ENCODE measurements around the gene WWC1.

Gene WWC1

DNA sequence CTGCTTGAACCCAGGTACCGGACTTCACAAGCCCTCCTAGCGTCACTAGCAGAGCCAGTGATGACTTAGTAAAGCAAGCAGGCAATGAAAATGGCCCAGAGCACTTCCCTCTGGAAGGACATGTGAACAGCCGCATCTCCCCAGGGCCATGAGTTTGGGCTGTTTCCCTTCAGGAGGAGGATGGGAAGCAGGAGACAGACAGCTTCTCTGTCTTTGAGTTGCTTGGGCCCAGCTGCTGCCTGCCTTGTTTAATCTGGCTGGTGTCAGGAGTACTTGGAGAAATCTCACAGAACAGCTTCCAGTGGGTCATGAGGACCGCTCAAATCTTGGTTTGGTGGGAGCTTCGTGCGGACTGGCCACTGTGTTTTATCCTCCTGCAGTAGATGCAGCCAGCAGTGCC is 25.4 kb upstream of the WWC1 start:
- H3K27me3 ChIP-seq (ENCODE audit: control insufficient read depth, insufficient read depth, low read length, poor library complexity, severe bottlenecking), result no peaks in the 10 kb centered on the region
- 94% methylated on average over 6 of the region's 6 CpGs for WGBS, 2 experiments
- no peaks in the 10 kb centered on the region for H3K9me3 ChIP-seq (ENCODE audit: control insufficient read depth, low read length)
- no peak overlapping the region for H3K4me3 ChIP-seq (ENCODE audit: insufficient read depth, low read depth, low read length)
- peaks cover 14% of the 10 kb centered on the region for H3K4me1 ChIP-seq (ENCODE audit: control insufficient read depth, insufficient read depth, low read length)
- H3K27ac ChIP-seq (ENCODE audit: insufficient read depth, low read depth, low read length, poor library complexity, severe bottlenecking), result no peak overlapping the region
- peaks cover 8% of the 10 kb centered on the region for H3K36me3 ChIP-seq (ENCODE audit: control insufficient read depth, insufficient read depth, low read length)

GRCh38 chr5:168268949-168269936 is 22.2 kb upstream of the WWC1 start:
- Histone ChIP-seq H3K27ac (ENCODE audit: insufficient read depth, low read depth, low read length, poor library complexity, severe bottlenecking) (no peak overlapping the region), H3K36me3 (ENCODE audit: control insufficient read depth, insufficient read depth, low read length) (no peaks in the 10 kb centered on the region), H3K27me3 (ENCODE audit: control insufficient read depth, insufficient read depth, low read length, poor library complexity, severe bottlenecking) (no peaks in the 10 kb centered on the region), H3K4me3 (ENCODE audit: insufficient read depth, low read depth, low read length) (peak overlapping the region; percentile 24), H3K9me3 (ENCODE audit: control insufficient read depth, low read length) (no peaks in the 10 kb centered on the region), H3K4me1 (ENCODE audit: control insufficient read depth, insufficient read depth, low read length) (peaks cover 7% of the 10 kb centered on the region)
- 11 to 14% methylated on average over 29 to 30 of the region's 30 CpGs for WGBS, 2 experiments

- Histone ChIP-seq H3K36me3 (ENCODE audit: control insufficient read depth, insufficient read depth, low read length) (no peaks in the 10 kb centered on the region), H3K4me1 (ENCODE audit: control insufficient read depth, insufficient read depth, low read length) (peaks cover 14% of the 10 kb centered on the region), H3K27ac (ENCODE audit: insufficient read depth, low read depth, low read length, poor library complexity, severe bottlenecking) (no peak overlapping the region), H3K4me3 (ENCODE audit: insufficient read depth, low read depth, low read length) (no peak overlapping the region), H3K27me3 (ENCODE audit: control insufficient read depth, insufficient read depth, low read length, poor library complexity, severe bottlenecking) (no peaks in the 10 kb centered on the region), H3K9me3 (ENCODE audit: control insufficient read depth, low read length) (no peaks in the 10 kb centered on the region)
- 41 to 51% methylated on average over 2 to 3 of the region's 3 CpGs for WGBS, 2 experiments
Observed at GRCh38 chr5:168269937-168270330, 21.5 kb upstream of the WWC1 start.

DNA sequence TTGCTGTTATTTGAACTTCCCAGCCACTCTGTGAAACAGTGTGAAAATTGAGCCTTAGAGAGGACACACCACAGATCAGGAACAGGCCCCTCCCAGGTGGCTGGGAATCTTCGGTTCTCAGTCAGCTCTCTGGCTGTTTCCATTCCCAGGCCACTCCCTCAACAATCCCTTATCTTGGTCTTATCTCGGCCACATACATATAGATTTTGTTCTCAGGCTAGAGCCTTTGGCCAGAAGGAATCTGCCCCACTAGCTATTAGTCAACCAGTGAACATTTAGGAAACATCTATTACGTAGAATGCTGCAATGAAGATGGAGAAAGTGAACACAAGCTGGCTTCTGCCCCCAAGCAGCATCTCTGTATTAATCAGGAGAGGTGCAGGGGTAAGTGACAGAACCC is 21.0 kb upstream of the WWC1 start:
- Histone ChIP-seq H3K4me1 (ENCODE audit: control insufficient read depth, insufficient read depth, low read length) (peaks cover 14% of the 10 kb centered on the region), H3K27me3 (ENCODE audit: control insufficient read depth, insufficient read depth, low read length, poor library complexity, severe bottlenecking) (no peaks in the 10 kb centered on the region), H3K27ac (ENCODE audit: insufficient read depth, low read depth, low read length, poor library complexity, severe bottlenecking) (no peak overlapping the region), H3K36me3 (ENCODE audit: control insufficient read depth, insufficient read depth, low read length) (no peaks in the 10 kb centered on the region), H3K4me3 (ENCODE audit: insufficient read depth, low read depth, low read length) (no peak overlapping the region), H3K9me3 (ENCODE audit: control insufficient read depth, low read length) (no peaks in the 10 kb centered on the region)
- WGBS, 2 experiments, result 83 to 90% methylated on average over 3 of the region's 3 CpGs

DNA sequence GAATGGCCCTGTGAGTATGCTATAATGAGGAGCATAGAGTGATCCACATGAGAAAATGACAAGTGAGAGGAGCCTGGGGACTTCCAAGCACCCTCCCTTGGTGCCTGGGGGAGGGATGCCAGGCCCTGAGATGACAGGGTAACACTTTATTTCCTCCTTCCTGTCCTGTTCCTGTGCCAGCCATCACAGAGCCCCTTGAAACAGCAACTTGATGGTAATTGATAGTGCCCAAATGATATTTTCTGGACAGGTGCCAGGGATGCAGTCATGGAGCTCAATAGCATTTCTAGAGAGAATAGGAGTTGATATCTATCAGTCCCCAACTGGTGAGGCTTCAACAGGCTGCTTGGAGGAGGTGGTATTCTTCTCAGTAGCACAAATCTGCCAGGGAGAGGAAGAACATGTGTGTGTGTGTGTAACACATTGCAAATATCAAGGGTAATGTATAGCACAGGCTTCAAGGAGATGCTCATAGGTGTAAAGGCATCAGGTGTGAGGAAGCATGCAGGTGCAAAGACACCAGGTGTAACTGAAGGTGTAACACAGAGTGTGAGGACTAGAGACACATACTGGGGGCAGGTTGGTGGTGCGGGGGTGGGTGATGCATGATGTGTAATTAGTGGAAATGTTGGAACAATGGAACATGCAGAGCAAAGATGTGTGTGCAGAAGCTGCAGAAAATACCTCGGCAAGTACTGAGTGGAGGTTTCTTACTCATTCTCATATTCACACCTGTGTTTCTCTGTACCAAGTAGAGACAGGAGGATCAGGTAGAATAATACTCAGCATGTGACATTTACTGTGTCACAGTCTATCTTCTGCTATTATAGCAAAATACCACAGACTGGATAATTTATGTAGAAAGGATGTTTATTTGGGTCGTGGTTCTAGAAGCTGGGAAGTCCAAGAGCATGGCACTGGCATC is 18.1 kb upstream of the WWC1 start:
- H3K4me3 ChIP-seq (ENCODE audit: insufficient read depth, low read depth, low read length), result no peak overlapping the region
- no peaks in the 10 kb centered on the region for H3K27me3 ChIP-seq (ENCODE audit: control insufficient read depth, insufficient read depth, low read length, poor library complexity, severe bottlenecking)
- 86% methylated on average over 3 of the region's 3 CpGs for WGBS, 2 experiments
- H3K27ac ChIP-seq (ENCODE audit: insufficient read depth, low read depth, low read length, poor library complexity, severe bottlenecking), result no peak overlapping the region
- no peaks in the 10 kb centered on the region for H3K9me3 ChIP-seq (ENCODE audit: control insufficient read depth, low read length)
- H3K4me1 ChIP-seq (ENCODE audit: control insufficient read depth, insufficient read depth, low read length), result peaks cover 19% of the 10 kb centered on the region
- H3K36me3 ChIP-seq (ENCODE audit: control insufficient read depth, insufficient read depth, low read length), result no peaks in the 10 kb centered on the region

DNA sequence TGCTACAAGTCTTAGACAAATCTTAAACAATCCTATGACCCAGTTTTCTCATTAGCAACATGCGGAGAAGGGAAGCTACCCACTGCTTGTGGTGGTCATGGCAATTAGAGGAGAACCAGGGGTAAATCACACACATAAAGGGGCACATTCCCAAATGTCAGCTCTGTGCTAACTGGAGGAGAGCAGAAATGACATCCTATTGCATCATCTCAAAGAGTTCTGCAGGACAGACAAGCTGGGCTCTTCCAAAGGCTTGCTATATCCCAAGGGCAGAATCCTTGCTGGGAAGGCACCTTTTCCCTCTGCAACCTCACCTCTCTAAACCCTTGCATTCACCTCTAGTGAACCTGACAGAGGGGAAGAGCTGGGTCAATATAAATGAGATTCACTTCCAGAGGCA is 17.0 kb upstream of the WWC1 start:
- H3K9me3 ChIP-seq (ENCODE audit: control insufficient read depth, low read length), result no peaks in the 10 kb centered on the region
- H3K27ac ChIP-seq (ENCODE audit: insufficient read depth, low read depth, low read length, poor library complexity, severe bottlenecking), result no peak overlapping the region
- H3K4me3 ChIP-seq (ENCODE audit: insufficient read depth, low read depth, low read length), result no peak overlapping the region
- peaks cover 18% of the 10 kb centered on the region for H3K4me1 ChIP-seq (ENCODE audit: control insufficient read depth, insufficient read depth, low read length)
- H3K36me3 ChIP-seq (ENCODE audit: control insufficient read depth, insufficient read depth, low read length), result no peaks in the 10 kb centered on the region
- 94 to 100% methylated on average over 1 of the region's 1 CpG for WGBS, 2 experiments
- no peaks in the 10 kb centered on the region for H3K27me3 ChIP-seq (ENCODE audit: control insufficient read depth, insufficient read depth, low read length, poor library complexity, severe bottlenecking)

DNA sequence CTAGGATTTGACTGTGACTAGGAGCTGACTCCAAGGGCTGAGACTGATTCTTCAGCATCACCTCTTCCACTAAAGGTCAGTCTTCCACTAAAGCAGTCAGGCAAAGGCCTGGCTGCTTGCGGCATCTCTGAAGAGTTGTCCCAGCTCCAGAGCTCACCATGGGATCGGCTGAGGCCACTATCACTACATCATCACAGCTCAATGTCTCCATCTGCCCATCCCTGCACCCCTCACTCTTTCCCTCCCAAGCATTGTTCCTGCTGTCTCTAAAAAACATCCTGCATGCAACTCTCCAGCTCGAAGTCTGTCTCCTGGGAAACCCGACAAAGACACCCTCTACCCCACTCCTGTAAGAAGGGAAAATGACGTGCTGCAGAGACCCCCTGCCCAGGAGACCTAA is 15.5 kb upstream of the WWC1 start:
- H3K27ac ChIP-seq (ENCODE audit: insufficient read depth, low read depth, low read length, poor library complexity, severe bottlenecking), result no peak overlapping the region
- H3K9me3 ChIP-seq (ENCODE audit: control insufficient read depth, low read length), result no peaks in the 10 kb centered on the region
- no peak overlapping the region for H3K4me3 ChIP-seq (ENCODE audit: insufficient read depth, low read depth, low read length)
- WGBS, 2 experiments, result 57 to 66% methylated on average over 5 of the region's 5 CpGs
- no peaks in the 10 kb centered on the region for H3K27me3 ChIP-seq (ENCODE audit: control insufficient read depth, insufficient read depth, low read length, poor library complexity, severe bottlenecking)
- H3K4me1 ChIP-seq (ENCODE audit: control insufficient read depth, insufficient read depth, low read length), result peaks cover 11% of the 10 kb centered on the region
- no peaks in the 10 kb centered on the region for H3K36me3 ChIP-seq (ENCODE audit: control insufficient read depth, insufficient read depth, low read length)

- 61 to 65% methylated on average over 7 of the region's 7 CpGs for WGBS, 2 experiments
- Histone ChIP-seq H3K36me3 (ENCODE audit: control insufficient read depth, insufficient read depth, low read length) (no peaks in the 10 kb centered on the region), H3K4me1 (ENCODE audit: control insufficient read depth, insufficient read depth, low read length) (no peaks in the 10 kb centered on the region), H3K4me3 (ENCODE audit: insufficient read depth, low read depth, low read length) (no peak overlapping the region), H3K9me3 (ENCODE audit: control insufficient read depth, low read length) (no peaks in the 10 kb centered on the region), H3K27ac (ENCODE audit: insufficient read depth, low read depth, low read length, poor library complexity, severe bottlenecking) (no peak overlapping the region), H3K27me3 (ENCODE audit: control insufficient read depth, insufficient read depth, low read length, poor library complexity, severe bottlenecking) (no peaks in the 10 kb centered on the region)
Observed at GRCh38 chr5:168282120-168282519, 9.3 kb upstream of the WWC1 start.

- 63 to 81% methylated on average over 3 to 4 of the region's 4 CpGs for WGBS, 2 experiments
- no peaks in the 10 kb centered on the region for H3K27me3 ChIP-seq (ENCODE audit: control insufficient read depth, insufficient read depth, low read length, poor library complexity, severe bottlenecking)
- no peak overlapping the region for H3K27ac ChIP-seq (ENCODE audit: insufficient read depth, low read depth, low read length, poor library complexity, severe bottlenecking)
- no peak overlapping the region for H3K4me3 ChIP-seq (ENCODE audit: insufficient read depth, low read depth, low read length)
- no peaks in the 10 kb centered on the region for H3K4me1 ChIP-seq (ENCODE audit: control insufficient read depth, insufficient read depth, low read length)
- no peaks in the 10 kb centered on the region for H3K9me3 ChIP-seq (ENCODE audit: control insufficient read depth, low read length)
- H3K36me3 ChIP-seq (ENCODE audit: control insufficient read depth, insufficient read depth, low read length), result no peaks in the 10 kb centered on the region
Observed at GRCh38 chr5:168284809-168285208, 6.6 kb upstream of the WWC1 start.

GRCh38 chr5:168285696-168286095 is 5.7 kb upstream of the WWC1 start:
- Histone ChIP-seq H3K27ac (ENCODE audit: insufficient read depth, low read depth, low read length, poor library complexity, severe bottlenecking) (no peak overlapping the region), H3K4me1 (ENCODE audit: control insufficient read depth, insufficient read depth, low read length) (no peaks in the 10 kb centered on the region), H3K4me3 (ENCODE audit: insufficient read depth, low read depth, low read length) (no peak overlapping the region), H3K9me3 (ENCODE audit: control insufficient read depth, low read length) (no peaks in the 10 kb centered on the region), H3K27me3 (ENCODE audit: control insufficient read depth, insufficient read depth, low read length, poor library complexity, severe bottlenecking) (no peaks in the 10 kb centered on the region), H3K36me3 (ENCODE audit: control insufficient read depth, insufficient read depth, low read length) (no peaks in the 10 kb centered on the region)
- WGBS, 2 experiments, result 83 to 89% methylated on average over 2 of the region's 2 CpGs

Measured in ectodermal cell (in vitro differentiated cells).